ENCODE measurements around the gene POM121.
"Not testable (repeated sequence)": the region's sequence is repeated elsewhere in the genome, so short reads cannot be mapped to it uniquely, and the experiment has no call there.

The POM121 gene

DNA sequence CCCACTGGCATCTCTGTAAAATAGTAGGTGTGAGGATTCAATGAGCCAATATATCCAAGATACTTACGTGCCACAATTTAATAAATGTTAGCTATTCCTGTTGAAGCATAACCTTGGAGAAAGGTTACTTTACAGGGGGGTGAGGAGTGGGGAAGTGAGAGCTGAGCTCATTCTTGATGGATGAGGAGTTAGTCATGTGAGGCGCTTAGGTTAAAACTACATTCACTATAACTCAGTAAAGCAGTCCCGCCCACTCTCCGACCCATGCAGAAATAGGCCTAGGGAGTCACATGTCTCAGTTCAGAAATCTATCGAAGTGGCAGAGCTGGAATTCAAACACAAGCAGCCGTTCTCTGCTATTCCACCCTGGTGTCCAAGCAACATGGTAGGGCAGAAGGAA lies 25.5 kb downstream of the POM121 start:
- DNase-seq = not testable (repeated sequence)

DNA sequence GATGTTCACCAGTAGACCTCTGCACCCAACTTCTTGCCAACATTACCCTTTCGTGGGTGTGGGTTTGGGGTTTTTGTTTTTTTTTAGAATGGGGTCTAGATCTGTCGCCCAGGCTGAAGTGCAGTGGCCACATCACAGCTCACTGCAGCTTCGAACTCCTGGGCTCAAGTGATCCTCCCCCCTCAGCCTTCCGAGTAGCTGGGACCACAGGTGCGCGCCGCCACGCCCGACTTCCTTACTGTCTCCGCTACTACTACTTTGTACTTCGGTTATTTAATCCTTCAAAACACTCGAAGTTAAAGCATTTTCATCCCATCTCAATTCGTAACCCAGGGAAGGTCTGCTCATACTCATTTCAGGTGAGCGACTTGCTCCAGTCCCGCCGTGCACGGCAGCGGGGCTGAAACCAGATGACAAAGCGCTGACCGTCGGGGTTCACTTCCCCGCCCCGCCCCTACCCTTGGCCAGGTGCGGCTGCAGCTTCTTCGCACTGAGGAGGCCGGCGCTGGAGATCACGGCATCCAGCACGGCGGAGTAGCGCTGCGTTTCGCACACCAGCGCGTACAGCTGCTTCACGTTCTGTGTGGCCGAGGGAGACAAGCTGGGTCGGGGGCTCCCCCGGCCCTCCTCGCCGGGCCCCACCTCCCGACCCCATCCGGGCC lies 29.1 kb downstream of the POM121 start:
- DNase-seq = not testable (repeated sequence)

DNA sequence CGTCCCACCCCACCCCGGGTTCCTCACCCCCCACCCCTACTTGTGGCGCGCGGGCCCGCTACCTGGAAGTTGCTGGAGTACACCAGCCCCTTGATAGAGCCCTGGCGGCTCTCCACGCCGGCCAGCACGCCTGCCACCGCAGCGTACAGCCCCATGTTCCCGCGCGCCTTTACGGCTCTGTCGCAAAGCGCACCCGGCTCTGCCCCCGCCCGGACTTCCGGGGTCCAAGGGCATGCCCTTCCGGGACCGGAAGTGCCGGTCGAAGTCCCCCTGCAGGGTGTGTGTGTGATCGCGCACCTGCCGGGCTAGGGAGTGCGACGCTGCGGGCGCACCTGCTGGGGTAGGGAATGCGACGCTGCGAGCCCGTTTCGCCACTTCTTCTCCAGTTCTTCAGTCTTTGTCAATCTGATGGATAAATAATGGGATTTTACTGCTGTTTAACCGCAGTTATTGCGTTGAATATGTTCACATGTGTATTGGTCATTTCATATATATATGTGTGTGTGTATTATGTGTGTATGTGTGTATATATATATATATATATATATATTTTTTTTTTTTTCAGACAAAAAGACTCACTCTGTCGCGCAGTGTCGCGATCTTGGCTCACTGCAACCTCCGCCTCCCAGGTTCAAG lies 29.8 kb downstream of the POM121 start:
- not testable (repeated sequence) for DNase-seq

DNA sequence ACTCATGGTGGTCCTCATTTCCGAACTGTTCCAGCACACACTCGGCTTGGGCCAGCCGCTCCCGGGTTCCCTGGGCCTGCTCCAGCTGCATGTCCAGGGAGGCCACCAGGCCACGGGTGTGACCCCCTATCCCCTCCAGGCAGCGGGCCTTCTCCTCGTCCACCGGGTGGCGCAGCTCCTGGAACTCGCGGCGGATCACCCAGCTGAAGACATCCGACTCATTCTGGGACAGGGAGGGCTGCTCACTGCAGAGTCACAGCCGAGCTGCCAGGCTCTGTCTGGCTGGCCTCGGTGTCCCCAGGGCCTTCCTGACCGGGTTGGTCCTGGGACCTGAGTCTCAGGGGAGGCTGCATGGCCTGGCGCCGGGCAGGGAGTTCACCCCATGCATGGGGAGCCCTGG lies 35.1 kb downstream of the POM121 start:
- not testable (repeated sequence) for DNase-seq

DNA sequence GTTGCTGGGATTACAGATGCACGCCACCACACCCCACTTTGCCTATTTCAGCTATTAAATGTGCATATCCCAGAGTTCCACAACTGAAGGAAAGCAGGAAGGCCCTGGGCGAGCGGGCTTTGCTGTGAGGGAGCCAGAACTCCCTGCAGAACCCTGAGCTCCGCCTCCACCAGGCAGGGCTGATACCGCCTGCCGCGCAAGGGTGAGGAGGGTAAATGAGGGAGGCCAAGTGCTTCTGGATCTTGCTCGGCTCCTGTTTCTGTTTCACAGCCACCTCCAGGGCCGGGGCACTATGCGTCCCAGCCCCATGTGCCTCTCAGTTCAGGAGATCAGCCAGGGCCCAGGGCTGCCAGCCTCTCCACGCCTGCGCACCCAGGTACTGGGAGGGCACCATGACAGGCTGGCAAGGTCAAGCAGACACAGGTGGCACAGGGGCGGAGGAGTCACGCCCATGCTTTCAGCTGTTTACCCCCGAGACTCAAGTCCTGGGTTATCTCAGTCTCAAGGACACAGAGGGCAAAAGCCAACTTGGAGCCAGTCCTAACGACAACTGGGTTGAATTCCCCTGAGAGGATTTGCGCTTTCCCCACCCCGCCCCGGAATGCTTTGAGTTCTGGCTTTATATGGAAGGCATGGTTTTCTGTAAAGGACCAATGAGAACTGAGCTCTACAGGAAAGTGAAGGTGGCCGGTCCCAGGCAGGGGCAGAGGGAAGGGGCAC lies 35.9 kb downstream of the POM121 start:
- DNase-seq = not testable (repeated sequence)

DNA sequence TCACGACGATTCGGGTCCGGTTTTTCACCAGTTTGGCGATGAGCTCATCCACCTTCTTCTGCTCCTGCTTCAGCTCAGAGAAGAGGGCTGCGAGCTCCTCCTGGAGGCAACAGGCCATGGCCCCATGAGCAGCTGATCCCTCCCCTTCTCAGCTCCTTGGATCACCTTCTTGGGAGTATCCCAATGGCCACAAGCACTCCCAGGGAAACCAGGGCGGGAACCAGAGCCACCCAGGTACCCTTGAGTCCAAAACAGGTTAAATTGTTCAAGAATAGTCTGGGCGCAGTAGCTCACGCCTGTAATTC lies 36.4 kb downstream of the POM121 start:
- not testable (repeated sequence) for DNase-seq

DNA sequence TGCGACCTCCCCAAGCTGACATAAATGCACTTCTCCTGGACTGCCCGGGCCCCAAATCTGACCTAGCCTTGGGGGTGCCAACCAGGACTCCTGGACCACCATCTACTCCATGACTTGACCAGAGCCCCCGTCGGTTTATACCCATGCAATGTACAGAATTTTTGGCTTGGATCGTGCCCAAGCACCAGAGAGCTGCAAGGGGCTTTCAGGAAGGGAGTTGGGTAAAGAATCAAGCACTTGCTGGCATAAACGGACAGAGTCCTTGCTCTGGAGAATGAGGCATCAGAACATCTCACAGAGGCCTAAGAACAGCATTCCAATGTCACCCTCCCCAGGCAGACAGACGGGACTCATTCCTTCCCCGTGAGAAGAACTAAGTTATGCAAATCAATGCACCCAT lies 38.2 kb downstream of the POM121 start:
- DNase-seq = not testable (repeated sequence)

DNA sequence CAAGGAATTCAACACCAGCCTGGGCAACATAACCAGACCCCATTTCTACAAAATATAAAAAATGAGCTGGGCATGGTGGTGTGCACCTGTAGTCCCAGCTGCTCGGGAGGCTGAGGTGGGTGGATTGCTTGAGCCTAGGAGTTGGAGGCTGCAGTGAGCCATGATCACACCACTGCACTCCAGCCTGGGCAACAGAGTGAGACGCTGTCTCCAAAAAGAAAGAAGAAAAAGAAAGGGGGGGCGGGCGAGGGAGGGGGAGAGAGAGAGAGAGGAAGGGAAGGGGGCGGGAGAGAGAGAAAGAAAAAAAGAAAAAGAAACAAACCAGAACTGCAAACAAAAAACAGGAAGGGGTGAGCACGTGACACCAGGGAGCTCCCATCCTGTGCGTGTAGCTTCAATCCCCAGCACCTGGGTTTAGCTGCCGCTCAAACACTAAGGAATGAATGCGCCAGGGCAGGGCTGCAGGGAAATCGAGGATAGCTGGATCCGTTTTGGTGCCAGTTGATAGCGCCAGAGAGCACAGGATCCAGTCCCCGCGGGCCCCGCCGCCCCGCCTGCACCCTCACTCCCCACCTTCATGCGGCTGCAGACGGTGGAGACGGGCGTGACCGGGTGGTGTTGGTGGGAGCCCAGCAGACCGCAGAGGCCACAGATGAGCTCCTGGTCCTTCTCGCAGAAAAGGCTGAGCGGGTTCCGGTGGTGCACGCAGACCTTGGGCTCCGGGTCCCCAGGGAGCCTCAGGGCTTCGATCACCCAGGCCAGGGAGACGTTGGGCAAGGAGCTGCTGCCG lies 40.5 kb downstream of the POM121 start:
- not testable (repeated sequence) for DNase-seq

DNA sequence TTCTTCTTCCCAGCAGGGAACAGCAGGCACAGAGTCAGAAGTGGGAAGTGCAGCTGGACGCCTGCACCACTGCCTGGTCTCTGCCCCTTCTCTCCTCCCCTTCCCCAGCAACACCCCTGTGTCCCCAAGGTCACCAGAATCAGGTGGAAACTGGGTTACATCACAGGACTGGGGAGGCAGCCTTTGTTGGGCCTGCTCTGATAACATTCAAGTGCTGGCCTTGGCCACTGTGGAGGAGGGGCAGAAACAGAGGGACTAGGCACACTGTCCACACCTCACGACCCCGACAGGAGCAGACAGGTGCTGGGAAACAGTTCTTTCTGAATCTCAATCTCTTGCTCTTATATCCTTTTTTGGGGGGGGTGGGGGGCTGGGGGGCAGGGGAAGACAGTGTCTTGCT lies 42.0 kb downstream of the POM121 start:
- not testable (repeated sequence) for DNase-seq

DNA sequence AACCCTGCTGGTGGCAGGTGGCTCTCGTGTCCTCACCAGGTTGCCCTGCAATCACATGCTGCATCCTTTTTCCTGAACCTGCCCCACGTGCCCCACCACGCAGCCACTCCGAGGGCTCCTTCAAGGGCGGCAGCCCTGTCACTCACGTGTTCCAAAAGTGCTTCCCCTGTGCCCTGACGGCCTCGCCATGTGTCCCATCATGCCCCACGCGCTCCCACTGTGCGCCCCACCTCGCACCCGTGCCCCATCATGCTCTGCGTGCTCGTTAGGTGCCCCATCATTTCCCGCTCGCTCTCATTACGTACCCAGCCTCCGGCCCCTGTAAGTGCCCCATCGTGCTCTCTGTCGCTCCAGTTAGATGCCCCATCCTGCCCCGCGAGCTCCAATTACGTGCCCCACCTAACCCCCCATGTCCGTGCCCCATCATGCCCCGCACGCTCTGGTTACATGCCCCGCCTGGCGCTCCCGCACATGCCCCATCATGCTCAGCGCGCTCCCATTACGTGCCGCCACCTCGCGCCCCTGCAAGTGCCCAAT lies 44.2 kb downstream of the POM121 start, which contains the start of gene TRIM74:
Gene TRIM74 (minus strand): TSS at position 487 of the 537 bp plus-strand sequence. CDS start 3,309 bp downstream, outside the sequence.
- DNase-seq = not testable (repeated sequence)

DNA sequence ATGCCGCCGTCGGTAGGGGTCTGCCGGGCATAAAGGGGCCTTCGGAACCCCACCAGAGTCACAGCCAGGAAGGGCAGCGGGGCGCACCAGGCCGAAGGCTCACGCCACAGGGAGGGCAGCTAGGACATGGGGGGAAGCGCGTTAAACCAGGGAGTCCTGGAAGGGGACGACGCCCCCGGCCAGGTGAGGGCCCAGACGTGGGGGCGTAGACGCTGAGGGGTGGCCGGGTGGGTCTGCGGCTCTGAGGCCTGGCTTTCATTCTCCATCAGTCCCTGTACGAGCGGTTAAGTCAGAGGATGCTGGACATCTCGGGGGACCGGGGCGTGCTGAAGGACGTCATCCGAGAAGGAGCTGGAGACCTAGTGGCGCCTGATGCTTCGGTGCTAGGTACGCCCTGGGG lies 44.8 kb downstream of the POM121 start:
- DNase-seq = not testable (repeated sequence)

DNA sequence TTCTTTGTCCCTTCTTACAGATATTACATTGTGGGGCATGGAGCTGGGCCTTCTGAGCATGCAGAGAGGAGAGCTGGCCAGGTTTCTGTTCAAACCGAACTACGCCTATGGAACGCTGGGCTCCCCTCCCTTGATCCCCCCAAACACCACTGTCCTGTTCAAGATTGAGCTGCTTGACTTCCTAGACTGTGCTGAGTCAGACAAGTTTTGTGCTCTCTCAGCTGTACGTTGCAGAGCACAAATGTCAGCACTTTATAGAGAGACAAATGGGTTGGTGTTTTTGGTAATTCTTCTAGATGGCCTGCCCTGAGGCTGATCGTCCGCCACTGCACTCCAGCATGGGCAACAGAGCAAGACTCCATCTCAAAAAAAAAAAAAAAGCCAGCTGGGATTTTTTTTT lies 46.6 kb downstream of the POM121 start:
- DNase-seq = not testable (repeated sequence)

DNA sequence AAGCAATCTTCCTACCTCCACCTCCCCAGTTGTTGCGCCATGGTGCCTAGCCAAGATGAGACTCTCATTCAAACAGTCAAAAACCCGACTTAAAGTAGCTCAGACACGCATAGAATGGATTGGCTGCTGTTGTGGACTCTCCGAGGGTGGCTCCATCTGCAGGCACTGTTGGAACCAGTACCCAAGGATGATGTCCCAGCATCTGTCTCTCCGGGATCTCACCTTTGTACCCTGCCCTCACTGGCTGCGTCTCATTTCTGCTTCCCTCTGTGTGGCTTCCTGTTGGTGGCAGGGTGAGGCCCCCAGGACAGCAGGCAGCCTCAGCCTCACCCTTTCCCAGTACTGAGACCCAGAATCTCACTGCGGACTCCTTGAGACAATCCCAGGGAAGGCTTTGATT lies 49.9 kb downstream of the POM121 start:
- DNase-seq = not testable (repeated sequence)

DNA sequence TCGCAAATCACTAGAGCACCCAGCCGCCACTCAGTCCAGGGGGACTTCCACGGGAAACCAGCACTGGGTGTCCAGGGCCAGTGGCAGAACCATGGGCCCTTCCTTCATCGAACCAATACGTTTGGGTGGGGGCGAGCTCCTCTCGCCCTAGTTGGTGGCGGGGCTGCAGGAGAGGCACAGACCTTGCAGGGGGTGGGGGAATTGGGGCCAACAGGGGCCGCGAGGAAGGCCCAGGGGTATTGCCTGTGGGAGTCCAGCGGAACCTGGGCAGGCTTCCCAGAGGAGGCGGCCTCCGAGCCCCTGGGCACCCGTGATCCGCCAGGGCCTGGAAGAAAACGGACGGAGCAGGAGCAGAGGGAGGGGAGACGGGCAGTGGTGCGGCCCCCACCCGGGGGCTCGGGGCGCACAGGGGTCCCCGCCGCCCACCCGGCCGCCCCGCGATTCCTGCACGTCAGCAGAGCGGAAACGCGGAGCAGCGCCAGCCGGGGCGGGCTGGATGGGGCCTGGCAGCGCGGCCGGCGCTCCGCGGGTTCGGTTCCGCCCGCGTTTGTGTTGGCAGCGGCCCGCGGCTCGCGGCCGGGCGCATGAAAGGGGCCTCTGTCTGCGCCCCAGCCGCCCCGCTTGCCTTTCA lies 50.9 kb downstream of the POM121 start:
- not testable (repeated sequence) for DNase-seq

DNA sequence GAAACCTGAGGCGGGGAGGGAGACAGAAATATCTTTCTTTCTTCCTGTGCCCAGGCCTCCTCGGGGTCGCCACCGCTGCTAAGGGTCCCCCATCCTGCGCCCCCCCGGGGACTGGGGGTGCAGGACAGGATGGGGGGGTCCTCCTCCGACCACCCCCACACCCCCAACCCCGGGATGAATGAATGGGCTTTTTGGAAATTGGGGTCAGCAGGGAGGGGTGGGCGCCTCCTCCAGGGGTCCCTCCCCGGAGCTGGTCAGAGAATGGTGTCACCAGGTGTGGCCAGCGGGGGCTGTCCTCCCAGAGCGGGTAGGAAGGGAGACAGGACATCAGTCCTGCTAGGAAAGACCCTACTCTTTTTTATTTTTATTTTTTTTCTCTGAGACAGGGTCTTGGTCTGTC lies 51.5 kb downstream of the POM121 start:
- not testable (repeated sequence) for DNase-seq

DNA sequence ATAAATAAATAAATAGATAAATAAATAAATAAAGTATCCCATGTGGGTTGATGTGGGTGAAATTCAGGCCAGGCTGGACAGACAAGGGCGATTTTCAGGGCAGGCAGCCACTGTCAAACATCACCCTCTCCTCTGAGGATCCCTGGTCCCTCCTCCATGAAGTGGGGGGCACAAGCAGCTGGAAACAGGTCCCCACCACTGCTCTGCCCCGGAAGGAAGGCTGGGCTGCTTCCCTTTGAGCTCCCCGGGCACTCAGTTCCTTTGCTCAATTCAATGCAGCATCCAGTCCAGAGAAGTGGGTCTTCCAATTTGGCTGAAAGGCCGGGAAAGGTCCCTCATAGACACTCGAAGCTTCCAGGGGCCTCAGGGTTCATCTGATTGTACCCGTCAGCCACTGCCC lies 55.5 kb downstream of the POM121 start:
- DNase-seq = not testable (repeated sequence)

DNA sequence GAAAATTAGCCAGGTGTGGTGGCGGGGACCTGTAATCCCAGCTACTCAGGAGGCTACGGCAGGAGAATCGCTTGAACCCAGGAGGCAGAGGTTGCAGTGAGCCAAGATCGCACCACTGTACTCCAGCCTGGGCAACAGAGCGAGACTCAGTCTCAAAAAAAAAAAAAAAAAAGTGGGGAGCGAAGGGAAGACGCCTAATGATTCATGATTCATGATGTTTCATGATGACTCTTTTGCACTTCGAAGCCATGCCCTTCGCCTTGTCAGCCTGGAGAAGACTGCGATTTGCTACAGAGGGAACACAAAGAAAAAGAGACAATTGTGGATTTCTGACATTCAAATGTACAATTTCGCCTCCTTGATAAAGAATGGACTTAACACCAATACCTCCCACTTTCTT lies 57.2 kb downstream of the POM121 start:
- not testable (repeated sequence) for DNase-seq

DNA sequence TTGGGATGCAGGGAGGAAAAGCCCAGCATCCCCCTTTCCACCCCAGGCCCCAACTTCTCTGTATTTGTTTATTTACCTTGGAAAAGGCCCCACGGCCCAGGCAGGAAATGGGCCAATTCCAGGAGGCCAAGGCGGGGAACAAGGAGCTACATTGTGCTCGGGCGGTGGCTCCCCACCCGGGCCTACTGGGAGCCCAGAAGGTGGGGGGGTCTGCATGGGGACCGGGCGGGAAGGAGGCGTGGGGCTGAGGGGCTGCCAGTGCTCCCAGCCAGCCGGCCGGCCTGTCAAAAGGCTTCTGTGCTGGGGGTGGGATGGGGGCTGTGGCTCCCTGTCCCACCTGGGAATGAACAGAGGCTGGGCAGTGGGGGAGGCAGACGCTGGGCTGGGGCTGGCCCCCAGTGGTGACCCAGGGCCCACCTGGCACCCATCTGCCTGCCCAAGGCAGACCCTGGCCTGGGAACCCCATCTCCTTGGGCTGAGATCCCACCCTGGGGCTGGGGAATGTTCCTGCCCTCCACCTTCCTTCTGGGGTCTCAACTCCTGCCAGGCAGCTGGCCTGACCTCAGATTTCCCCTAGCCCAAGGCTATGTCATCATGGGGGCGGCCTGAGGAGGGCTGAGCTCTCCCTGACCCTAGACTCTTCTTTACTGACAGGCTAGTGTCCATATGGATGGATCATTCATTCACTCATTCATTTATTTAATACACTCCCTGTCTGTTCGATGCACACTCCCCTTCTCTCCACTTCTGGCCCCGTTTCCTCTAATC lies 65.4 kb downstream of the POM121 start:
- DNase-seq = not testable (repeated sequence)

DNA sequence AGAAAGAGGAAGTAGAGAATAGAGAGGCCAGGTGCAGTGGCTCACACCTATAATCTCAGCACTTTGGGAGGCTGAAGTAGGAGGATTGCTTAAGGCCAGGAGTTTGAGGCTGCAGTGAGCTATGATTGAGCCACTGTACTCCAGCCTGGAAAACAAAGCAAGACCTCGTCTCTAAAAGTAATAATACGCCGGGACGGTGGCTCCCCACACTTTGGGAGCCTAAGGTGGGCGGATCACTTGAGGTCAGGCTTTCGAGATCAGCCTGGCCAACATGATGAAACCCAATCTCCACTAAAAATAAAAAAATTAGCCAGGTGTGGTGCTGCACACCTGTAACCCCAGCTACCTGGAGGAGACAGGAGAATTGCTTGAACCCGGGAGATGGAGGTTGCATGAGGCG lies 70.6 kb downstream of the POM121 start:
- not testable (repeated sequence) for DNase-seq

DNA sequence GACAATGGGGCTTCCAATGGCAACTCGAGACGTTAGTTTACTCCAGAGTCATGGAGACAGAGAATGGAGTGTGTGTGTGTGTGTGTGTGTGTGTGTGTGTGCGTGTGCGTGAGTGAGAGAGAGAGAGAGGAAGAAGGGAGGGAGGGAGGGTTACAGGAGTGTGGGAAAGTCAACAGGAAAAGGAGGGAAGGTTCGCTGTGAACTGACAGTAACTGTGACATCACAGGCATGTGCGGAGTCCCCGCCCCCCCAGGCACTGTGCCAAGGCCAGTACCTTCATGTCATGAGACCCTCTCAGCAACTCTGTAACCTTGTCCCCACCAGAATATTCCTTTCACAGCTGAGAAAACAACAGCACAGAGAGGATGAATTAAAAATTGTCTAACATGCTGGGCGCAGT lies 72.6 kb downstream of the POM121 start:
- not testable (repeated sequence) for DNase-seq

DNA sequence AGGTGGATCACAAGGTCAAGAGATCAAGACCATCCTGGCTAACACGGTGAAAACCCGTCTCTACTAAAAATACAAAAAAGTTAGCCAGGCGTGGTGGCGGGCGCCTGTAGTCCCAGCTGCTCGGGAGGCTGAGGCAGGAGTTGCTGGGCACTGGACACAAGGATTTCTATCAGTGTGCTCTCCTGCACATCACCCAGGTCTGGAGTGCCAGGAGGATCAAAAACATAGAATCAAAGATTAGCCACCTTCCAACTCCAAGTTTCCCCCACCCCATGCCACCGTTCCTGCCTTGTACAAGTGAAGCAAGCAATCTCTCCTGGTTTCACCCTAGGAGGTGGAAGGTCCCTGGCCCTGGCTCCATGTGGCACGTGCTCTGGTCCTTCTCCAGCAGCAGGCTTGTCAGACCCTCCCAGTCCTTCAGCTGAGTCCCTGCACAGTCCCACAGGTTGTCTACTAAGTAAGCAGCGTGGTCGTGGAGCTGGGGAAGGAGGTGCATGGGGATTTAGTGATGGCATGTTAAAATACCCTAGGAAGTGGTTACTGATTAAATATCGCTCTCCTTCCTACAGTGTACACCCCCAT lies 73.1 kb downstream of the POM121 start:
- not testable (repeated sequence) for DNase-seq
